Measurements from ENCODE around the gene ME2.

The ME2 gene

DNA sequence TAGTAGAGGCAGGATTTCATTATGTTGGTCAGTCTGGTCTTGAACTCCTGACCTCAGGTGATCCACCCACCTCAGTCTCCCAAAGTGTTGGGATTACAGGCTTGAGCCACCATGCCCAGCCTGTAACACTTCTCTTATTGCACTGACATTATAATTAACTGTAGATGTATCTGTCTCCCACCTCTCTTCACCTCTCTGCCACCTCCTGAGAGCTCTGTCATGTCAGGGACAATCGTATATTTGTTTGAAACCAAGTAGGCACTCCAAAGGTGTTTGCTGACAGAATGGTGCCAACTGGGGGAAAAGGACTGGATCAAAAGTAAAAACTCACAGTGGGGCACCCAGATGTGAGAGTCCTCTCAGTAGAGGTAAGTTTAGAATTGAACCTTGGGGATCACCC is 17.3 kb upstream of the ME2 start:
- H3K36me3 ChIP-seq (ENCODE audit: control insufficient read depth, insufficient read depth, low read length) = no peaks in the 10 kb centered on the region
- H3K9ac ChIP-seq (ENCODE audit: low read depth, low read length) = no peak overlapping the region
- no peak overlapping the region for H3K4me3 ChIP-seq (ENCODE audit: low read depth, low read length)
- no peak overlapping the region for H3K27ac ChIP-seq (ENCODE audit: low read depth, low read length)
- no peaks in the 10 kb centered on the region for H3K4me1 ChIP-seq (ENCODE audit: control insufficient read depth, insufficient read depth, low read length)
- no peaks in the 10 kb centered on the region for H3K27me3 ChIP-seq (ENCODE audit: control insufficient read depth, insufficient read depth, low read length)
- no peaks in the 10 kb centered on the region for H3K9me3 ChIP-seq (ENCODE audit: control insufficient read depth, insufficient read depth, low read length)

GRCh38 chr18:50862401-50862800 is 16.5 kb upstream of the ME2 start:
- Histone ChIP-seq H3K36me3 (ENCODE audit: control insufficient read depth, insufficient read depth, low read length) (no peaks in the 10 kb centered on the region), H3K9ac (ENCODE audit: low read depth, low read length) (no peak overlapping the region), H3K9me3 (ENCODE audit: control insufficient read depth, insufficient read depth, low read length) (no peaks in the 10 kb centered on the region), H3K4me1 (ENCODE audit: control insufficient read depth, insufficient read depth, low read length) (no peaks in the 10 kb centered on the region), H3K4me3 (ENCODE audit: low read depth, low read length) (no peak overlapping the region), H3K27ac (ENCODE audit: low read depth, low read length) (no peak overlapping the region), H3K27me3 (ENCODE audit: control insufficient read depth, insufficient read depth, low read length) (no peaks in the 10 kb centered on the region)

- H3K36me3 ChIP-seq (ENCODE audit: control insufficient read depth, insufficient read depth, low read length) = no peaks in the 10 kb centered on the region
- H3K4me1 ChIP-seq (ENCODE audit: control insufficient read depth, insufficient read depth, low read length) = no peaks in the 10 kb centered on the region
- no peak overlapping the region for H3K9ac ChIP-seq (ENCODE audit: low read depth, low read length)
- no peaks in the 10 kb centered on the region for H3K9me3 ChIP-seq (ENCODE audit: control insufficient read depth, insufficient read depth, low read length)
- no peak overlapping the region for H3K27ac ChIP-seq (ENCODE audit: low read depth, low read length)
- H3K27me3 ChIP-seq (ENCODE audit: control insufficient read depth, insufficient read depth, low read length) = no peaks in the 10 kb centered on the region
- H3K4me3 ChIP-seq (ENCODE audit: low read depth, low read length) = no peak overlapping the region
Observed at GRCh38 chr18:50863840-50864375, 15.0 kb upstream of the ME2 start.

GRCh38 chr18:50866765-50867164 is 12.2 kb upstream of the ME2 start:
- Histone ChIP-seq H3K4me1 (ENCODE audit: control insufficient read depth, insufficient read depth, low read length) (no peaks in the 10 kb centered on the region), H3K9ac (ENCODE audit: low read depth, low read length) (no peak overlapping the region), H3K27me3 (ENCODE audit: control insufficient read depth, insufficient read depth, low read length) (no peaks in the 10 kb centered on the region), H3K36me3 (ENCODE audit: control insufficient read depth, insufficient read depth, low read length) (no peaks in the 10 kb centered on the region), H3K9me3 (ENCODE audit: control insufficient read depth, insufficient read depth, low read length) (no peaks in the 10 kb centered on the region), H3K4me3 (ENCODE audit: low read depth, low read length) (no peak overlapping the region), H3K27ac (ENCODE audit: low read depth, low read length) (no peak overlapping the region)

DNA sequence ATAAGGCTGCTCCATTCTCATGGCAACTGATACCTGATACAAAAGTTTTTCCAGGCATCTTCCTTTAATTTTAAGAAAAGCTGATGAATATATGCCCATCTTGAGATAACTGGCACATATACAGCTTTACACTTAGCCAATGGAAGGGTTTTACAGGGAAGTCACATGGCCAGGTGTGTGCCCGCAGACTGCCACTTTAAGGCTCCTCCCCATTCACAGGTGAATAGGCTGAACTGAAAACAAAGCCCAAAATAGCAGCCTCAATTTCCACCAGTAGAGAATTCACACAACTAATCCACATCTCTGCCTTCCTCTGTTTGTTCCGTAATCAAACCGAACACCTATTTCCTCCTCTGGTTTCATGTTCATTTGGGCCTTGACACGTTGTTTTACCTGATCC is 9.8 kb upstream of the ME2 start:
- Histone ChIP-seq H3K4me3 (ENCODE audit: low read depth, low read length) (no peak overlapping the region), H3K9ac (ENCODE audit: low read depth, low read length) (no peak overlapping the region), H3K36me3 (ENCODE audit: control insufficient read depth, insufficient read depth, low read length) (no peaks in the 10 kb centered on the region), H3K4me1 (ENCODE audit: control insufficient read depth, insufficient read depth, low read length) (no peaks in the 10 kb centered on the region), H3K27ac (ENCODE audit: low read depth, low read length) (no peak overlapping the region), H3K9me3 (ENCODE audit: control insufficient read depth, insufficient read depth, low read length) (no peaks in the 10 kb centered on the region), H3K27me3 (ENCODE audit: control insufficient read depth, insufficient read depth, low read length) (no peaks in the 10 kb centered on the region)

- H3K4me1 ChIP-seq (ENCODE audit: control insufficient read depth, insufficient read depth, low read length) = no peaks in the 10 kb centered on the region
- H3K9ac ChIP-seq (ENCODE audit: low read depth, low read length) = no peak overlapping the region
- no peaks in the 10 kb centered on the region for H3K36me3 ChIP-seq (ENCODE audit: control insufficient read depth, insufficient read depth, low read length)
- H3K4me3 ChIP-seq (ENCODE audit: low read depth, low read length) = no peak overlapping the region
- H3K9me3 ChIP-seq (ENCODE audit: control insufficient read depth, insufficient read depth, low read length) = no peaks in the 10 kb centered on the region
- no peaks in the 10 kb centered on the region for H3K27me3 ChIP-seq (ENCODE audit: control insufficient read depth, insufficient read depth, low read length)
- H3K27ac ChIP-seq (ENCODE audit: low read depth, low read length) = no peak overlapping the region
Observed at GRCh38 chr18:50870138-50870845, 8.6 kb upstream of the ME2 start.

DNA sequence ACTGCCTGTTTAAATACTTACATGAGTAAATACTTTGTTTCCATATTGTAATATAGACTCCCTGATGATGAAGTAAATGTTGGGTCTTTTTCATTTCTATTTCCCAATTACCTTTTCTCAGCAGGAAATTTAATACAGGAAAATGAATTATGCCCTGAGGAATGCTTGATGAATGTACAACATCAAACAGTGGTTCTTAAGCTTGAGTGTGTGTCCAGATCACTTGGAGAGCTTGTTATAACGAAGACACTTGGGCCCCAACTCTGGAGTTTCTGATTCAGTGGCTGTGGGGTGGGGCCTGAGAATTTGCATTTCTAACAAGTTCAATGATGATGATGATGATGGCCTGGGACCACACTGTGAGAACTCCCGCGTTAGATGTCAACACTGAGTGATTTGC is 7.1 kb upstream of the ME2 start:
- Histone ChIP-seq H3K27me3 (ENCODE audit: control insufficient read depth, insufficient read depth, low read length) (no peaks in the 10 kb centered on the region), H3K4me3 (ENCODE audit: low read depth, low read length) (no peak overlapping the region), H3K9ac (ENCODE audit: low read depth, low read length) (no peak overlapping the region), H3K36me3 (ENCODE audit: control insufficient read depth, insufficient read depth, low read length) (no peaks in the 10 kb centered on the region), H3K9me3 (ENCODE audit: control insufficient read depth, insufficient read depth, low read length) (no peaks in the 10 kb centered on the region), H3K27ac (ENCODE audit: low read depth, low read length) (no peak overlapping the region), H3K4me1 (ENCODE audit: control insufficient read depth, insufficient read depth, low read length) (no peaks in the 10 kb centered on the region)

DNA sequence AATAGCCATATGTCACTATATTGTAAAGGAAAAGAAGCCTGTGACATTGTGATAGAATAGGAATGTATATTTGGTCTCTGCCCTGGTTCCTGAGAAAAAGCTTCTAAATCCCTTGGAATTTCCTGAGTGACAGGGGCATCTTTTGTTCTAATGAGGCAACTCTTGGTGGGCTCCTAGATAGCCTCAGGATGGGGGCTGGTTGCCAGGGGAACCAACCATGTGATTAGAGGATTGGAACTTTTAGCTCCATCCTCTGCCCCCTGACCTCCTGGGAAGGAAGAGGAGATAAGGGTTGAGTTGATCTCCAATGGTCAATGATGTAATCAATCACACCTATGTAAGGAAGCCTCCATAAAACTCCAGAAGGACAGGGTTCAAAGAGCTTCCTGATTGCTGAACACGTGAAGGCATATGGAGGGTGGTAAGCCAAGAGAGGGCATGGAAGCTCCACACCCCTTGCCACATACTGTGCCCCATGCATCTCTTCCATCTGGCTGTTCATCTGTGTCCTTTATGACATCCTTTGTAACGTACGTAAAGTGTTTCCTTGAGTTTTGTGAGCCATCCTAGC is 2.9 kb upstream of the ME2 start:
- no peaks in the 10 kb centered on the region for H3K36me3 ChIP-seq (ENCODE audit: control insufficient read depth, insufficient read depth, low read length)
- H3K9me3 ChIP-seq (ENCODE audit: control insufficient read depth, insufficient read depth, low read length) = no peaks in the 10 kb centered on the region
- no peaks in the 10 kb centered on the region for H3K27me3 ChIP-seq (ENCODE audit: control insufficient read depth, insufficient read depth, low read length)
- H3K27ac ChIP-seq (ENCODE audit: low read depth, low read length) = no peak overlapping the region
- H3K4me3 ChIP-seq (ENCODE audit: low read depth, low read length) = no peak overlapping the region
- peaks cover 18% of the 10 kb centered on the region for H3K4me1 ChIP-seq (ENCODE audit: control insufficient read depth, insufficient read depth, low read length)
- no peak overlapping the region for H3K9ac ChIP-seq (ENCODE audit: low read depth, low read length)

- Histone ChIP-seq H3K27ac (ENCODE audit: low read depth, low read length) (no peak overlapping the region), H3K9me3 (ENCODE audit: control insufficient read depth, insufficient read depth, low read length) (no peaks in the 10 kb centered on the region), H3K4me1 (ENCODE audit: control insufficient read depth, insufficient read depth, low read length) (peaks cover 18% of the 10 kb centered on the region), H3K27me3 (ENCODE audit: control insufficient read depth, insufficient read depth, low read length) (no peaks in the 10 kb centered on the region), H3K36me3 (ENCODE audit: control insufficient read depth, insufficient read depth, low read length) (no peaks in the 10 kb centered on the region), H3K4me3 (ENCODE audit: low read depth, low read length) (peak overlapping the region; percentile 85), H3K9ac (ENCODE audit: low read depth, low read length) (no peak overlapping the region)
Observed at GRCh38 chr18:50877545-50878265, 1.2 kb upstream of the ME2 start.

- Histone ChIP-seq H3K9ac (ENCODE audit: low read depth, low read length) (peak overlapping the region; percentile 73), H3K4me1 (ENCODE audit: control insufficient read depth, insufficient read depth, low read length) (peaks cover 18% of the 10 kb centered on the region), H3K27ac (ENCODE audit: low read depth, low read length) (peak overlapping the region; percentile 78), H3K27me3 (ENCODE audit: control insufficient read depth, insufficient read depth, low read length) (no peaks in the 10 kb centered on the region), H3K9me3 (ENCODE audit: control insufficient read depth, insufficient read depth, low read length) (no peaks in the 10 kb centered on the region), H3K4me3 (ENCODE audit: low read depth, low read length) (peak overlapping the region; percentile 85), H3K36me3 (ENCODE audit: control insufficient read depth, insufficient read depth, low read length) (no peaks in the 10 kb centered on the region)
Observed at GRCh38 chr18:50879302-50880118, 592 bp downstream of the ME2 start.
